Kidney (tissue), 14 donors: ENCODE measurements around the gene GATA3. TPM values are rescaled to one million over a fixed set of nuclear protein-coding genes. Genes with fewer than 3 reads are reported as not detected.

Experiments
- DNase-seq, 5 donors: peaks; one replicate each; pipeline ENCODE4 v3.0.0-alpha.2; 2013 to 2020
- FAIRE-seq: peaks from 2 replicates; lab custom pipeline; 2012; peaks lifted over from hg19 to GRCh38; lab: Jason Lieb, UNC
- H3K27ac ChIP-seq, 2 donors: one replicate each; pipeline ENCODE4 v1.7.0; 2013; ENCODE audit warnings: low read depth in 2 of 2, low read length in 2 of 2, inconsistent platforms in 1 of 2
- H3K27me3 ChIP-seq: one replicate; pipeline ENCODE4 v1.7.1; 2013; ENCODE audit warnings: low read length, inconsistent platforms; ENCODE audit not compliant: control insufficient read depth, insufficient read depth
- H3K36me3 ChIP-seq, 3 donors: one replicate each; pipeline versions ENCODE4 v1.7.0 to v1.7.1; 2013; ENCODE audit warnings: low read length in 3 of 3, control low read depth in 1 of 3, inconsistent platforms in 1 of 3; ENCODE audit not compliant: insufficient read depth in 3 of 3, control insufficient read depth in 2 of 3
- H3K4me1 ChIP-seq, 3 donors: one replicate each; pipeline versions ENCODE4 v1.7.0 to v1.7.1; 2013; ENCODE audit warnings: low read length in 3 of 3, inconsistent platforms in 1 of 3, low read depth in 1 of 3; ENCODE audit not compliant: control insufficient read depth in 2 of 3, insufficient read depth in 2 of 3
- H3K4me3 ChIP-seq, 3 donors: one replicate each; pipeline versions ENCODE4 v1.7.0 to v1.8.1; 2013; ENCODE audit warnings: low read length in 3 of 3, control low read depth in 1 of 3, inconsistent platforms in 1 of 3
- H3K9ac ChIP-seq, 3 donors: one replicate each; pipeline versions ENCODE4 v1.7.0 to v1.7.1; 2013; ENCODE audit warnings: low read length in 3 of 3, control low read depth in 1 of 3, inconsistent platforms in 1 of 3
- H3K9me3 ChIP-seq, 3 donors: one replicate each; pipeline versions ENCODE4 v1.7.0 to v1.7.1; 2013; ENCODE audit warnings: low read length in 3 of 3, control low read depth in 1 of 3, inconsistent platforms in 1 of 3; ENCODE audit not compliant: control insufficient read depth in 2 of 3, insufficient read depth in 1 of 3
- intact Hi-C: fragments of 100-400 bp; cut with DNase I; formaldehyde crosslinking; loops from one replicate; pipeline ENCODE4 v1.11.1; 2022
- polyA plus RNA-seq: library from polyadenylated mRNA; stranded (reverse); fragments of 350-450 nt; fragmentation: Illumina TruSeq; extraction: RNeasy Lipid Tissue Mini Kit (QIAGEN cat#74804); gene quantifications from one replicate; pipeline ENCODE4 v1.2.3, GENCODE V29; 2014; ENCODE audit warnings: low read depth, low replicate concordance; ENCODE audit not compliant: insufficient read depth
- total RNA-seq: library from RNA; stranded (reverse); fragmentation: NEBNext Ultra II Directional; extraction: Animal tissue kit (Norgen Biotek cat#: 25700); gene quantifications from one replicate; pipeline ENCODE4 v1.2.1, GENCODE V29; 2021
- TF ChIP-seq, protein P1 (sequence below): IDR thresholded peaks from 3 replicates; pipeline ENCODE4 v1.5.1; 2012; ENCODE audit warnings: mild to moderate bottlenecking, moderate library complexity, borderline replicate concordance; ENCODE audit not compliant: insufficient read depth; ENCODE audit errors: extremely low read depth
- donor health status: control.
- donor health status: control.
- donor health status: control.
- donor health status: control.
- donor health status: control.
- donor health status: DM: yes; HTN: yes; CAD: no.
- donor health status: Normal renal cell carcinoma (clear cell type).

GATA3 gene
- total and polyA plus RNA-seq, 2 donors from 2014 or later: 23.5 to 45.9 TPM

DNA sequence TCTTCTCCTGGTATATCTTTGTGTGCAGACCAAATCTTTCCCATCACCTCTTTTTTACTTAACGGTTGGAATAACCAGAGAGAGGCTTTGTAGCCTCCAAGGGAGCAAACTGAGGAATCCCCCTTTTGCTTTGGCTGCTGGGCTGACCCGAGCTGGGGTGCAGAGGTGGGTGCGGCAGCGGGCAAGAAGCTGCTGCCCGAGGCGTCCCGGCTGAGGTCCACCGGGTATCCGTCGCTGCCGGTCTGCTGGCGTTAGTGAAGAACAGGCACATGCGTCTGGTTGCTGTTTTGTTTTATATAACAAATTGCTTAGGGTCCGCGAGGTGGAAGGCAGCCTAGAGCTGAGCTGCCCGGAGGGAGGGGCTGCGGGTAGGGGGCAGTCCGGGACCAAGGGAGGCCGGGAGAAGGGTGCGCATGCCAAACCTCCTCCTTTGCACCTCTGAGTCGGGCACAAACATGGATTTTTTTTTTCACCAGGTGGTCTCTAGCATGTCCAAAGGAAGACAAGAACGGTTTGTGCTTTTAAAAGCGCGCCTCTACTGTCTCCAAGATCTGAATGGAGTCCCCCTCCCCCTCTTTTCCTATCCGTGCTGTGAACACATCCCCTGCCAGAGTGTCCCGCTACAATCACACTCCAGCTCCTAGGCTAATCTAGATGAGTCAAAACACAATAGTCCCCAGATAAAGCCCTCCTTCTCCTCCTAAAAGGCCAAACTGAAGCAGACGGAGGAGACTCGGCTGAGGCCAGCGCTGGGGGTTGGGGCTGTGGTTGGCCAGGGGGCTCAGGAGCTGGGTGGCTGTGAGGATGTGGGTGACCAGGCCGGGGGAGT, 6.8 kb upstream of the GATA3 start:
- H3K9ac ChIP-seq: peak overlapping the region; percentile 10 to 73 (median 64)
- intact Hi-C loops: no loop called here
- TF ChIP-seq, protein P1, sequence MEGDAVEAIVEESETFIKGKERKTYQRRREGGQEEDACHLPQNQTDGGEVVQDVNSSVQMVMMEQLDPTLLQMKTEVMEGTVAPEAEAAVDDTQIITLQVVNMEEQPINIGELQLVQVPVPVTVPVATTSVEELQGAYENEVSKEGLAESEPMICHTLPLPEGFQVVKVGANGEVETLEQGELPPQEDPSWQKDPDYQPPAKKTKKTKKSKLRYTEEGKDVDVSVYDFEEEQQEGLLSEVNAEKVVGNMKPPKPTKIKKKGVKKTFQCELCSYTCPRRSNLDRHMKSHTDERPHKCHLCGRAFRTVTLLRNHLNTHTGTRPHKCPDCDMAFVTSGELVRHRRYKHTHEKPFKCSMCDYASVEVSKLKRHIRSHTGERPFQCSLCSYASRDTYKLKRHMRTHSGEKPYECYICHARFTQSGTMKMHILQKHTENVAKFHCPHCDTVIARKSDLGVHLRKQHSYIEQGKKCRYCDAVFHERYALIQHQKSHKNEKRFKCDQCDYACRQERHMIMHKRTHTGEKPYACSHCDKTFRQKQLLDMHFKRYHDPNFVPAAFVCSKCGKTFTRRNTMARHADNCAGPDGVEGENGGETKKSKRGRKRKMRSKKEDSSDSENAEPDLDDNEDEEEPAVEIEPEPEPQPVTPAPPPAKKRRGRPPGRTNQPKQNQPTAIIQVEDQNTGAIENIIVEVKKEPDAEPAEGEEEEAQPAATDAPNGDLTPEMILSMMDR: no peak
- FAIRE-seq (no peak), DNase-seq (peak in 4 of 5 donors; percentile 39 to 52 (median 44))
- no peaks in the 10 kb centered on the region for H3K36me3 ChIP-seq
- H3K27me3 ChIP-seq: peaks cover 56% of the 10 kb centered on the region
- peak overlapping the region; percentile 76 to 78 for H3K27ac ChIP-seq
- peaks cover 0 to 19% (median 0%) of the 10 kb centered on the region in 3 donors for H3K4me1 ChIP-seq
- H3K9me3 ChIP-seq: no peaks in the 10 kb centered on the region
- H3K4me3 ChIP-seq: peak overlapping the region; percentile 53 to 59 (median 54)

DNA sequence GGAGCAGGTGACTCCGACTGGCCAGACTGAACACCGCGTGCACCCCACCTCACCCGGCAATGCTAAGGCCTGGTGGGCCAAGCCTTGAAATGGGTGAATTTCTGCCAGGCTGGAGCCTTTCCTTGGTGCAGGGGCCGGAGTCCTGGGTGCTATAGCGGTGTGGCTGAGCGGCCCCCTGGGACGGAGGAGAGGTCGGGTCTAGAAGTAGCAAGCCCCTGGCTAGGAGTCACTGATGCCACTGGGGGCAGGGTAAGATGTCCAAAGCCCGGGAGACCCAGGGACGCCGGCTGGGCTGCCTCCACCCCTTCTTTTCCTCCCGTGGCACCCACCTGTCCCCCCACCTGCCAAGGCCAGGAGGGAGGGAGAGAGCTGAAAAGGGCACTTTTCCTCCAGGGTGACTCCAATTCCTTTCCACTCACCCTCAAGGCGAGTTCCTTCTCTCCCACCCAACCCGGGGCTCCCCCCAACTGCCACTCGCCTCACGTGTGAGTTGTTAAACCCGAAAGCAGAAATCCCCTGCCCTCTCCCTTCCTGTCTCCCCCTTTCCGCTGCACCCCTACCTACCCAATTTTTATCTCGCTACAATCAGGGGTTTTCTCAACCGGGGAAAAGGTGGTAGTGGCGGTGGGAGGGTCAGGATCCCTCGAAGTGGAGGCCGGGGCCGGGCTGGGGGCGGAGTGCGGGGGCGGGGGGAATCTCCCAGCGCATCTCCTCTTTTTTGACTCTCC, 6.0 kb upstream of the GATA3 start:
- TF ChIP-seq, protein P1: no peak
- DNase-seq: peak in 4 of 5 donors; percentile 18 to 54 (median 38)
- Histone ChIP-seq H3K9ac (peak overlapping the region in 1 of 3 donors; percentile 35), H3K27ac (peak overlapping the region; percentile 76 to 78), H3K4me1 (peaks cover 0 to 19% (median 0%) of the 10 kb centered on the region in 3 donors), H3K27me3 (peaks cover 57% of the 10 kb centered on the region), H3K36me3 (no peaks in the 10 kb centered on the region), H3K4me3 (peak overlapping the region; percentile 6 to 59 (median 34)), H3K9me3 (no peaks in the 10 kb centered on the region)
- intact Hi-C loops: no loop called here
- no peak for FAIRE-seq

DNA sequence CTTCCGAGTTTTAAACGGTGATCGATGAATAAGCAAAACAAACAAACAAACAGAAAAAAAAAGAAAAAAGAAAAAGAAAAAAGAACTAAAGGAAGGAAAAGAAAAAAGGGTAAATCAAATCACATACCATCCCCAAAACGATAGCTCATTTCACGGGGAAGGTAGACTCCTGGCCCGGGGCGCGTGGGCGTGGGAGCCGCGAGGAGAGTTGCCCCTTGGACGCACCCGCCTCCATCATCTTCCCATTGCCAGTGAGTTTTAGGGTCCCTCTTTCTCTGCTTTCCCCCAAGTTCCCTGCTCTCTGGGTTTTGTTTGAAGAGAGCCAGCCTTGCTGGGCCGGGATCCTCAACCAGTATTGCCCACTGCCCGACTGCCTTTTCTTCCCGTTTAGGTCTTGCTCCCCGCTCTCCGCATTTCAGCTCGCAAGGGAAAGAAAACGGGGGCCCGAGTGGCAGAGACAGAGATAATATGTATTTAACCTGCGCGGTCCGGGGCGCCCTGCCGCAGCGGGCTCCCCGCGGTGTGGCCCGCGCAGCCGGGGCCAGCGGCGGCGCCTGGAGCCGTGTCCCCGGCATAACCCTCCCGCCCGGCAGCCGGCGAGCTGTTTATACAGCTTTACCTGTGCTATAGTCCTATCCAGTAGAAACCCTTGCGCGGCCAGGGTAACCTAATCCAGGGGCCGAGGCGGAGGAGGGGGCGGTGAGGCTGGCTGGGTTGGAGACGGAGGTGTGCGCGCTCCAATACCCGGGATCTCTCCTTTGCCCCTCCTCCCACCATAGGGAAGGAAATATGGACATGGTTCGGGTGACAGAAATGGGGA, 5.2 kb upstream of the GATA3 start:
- peak overlapping the region in 2 of 3 donors; percentile 7 to 41 for H3K9ac ChIP-seq
- H3K27ac ChIP-seq: peak overlapping the region; percentile 53 to 67
- H3K4me1 ChIP-seq: peaks cover 0 to 18% (median 0%) of the 10 kb centered on the region in 3 donors
- no peaks in the 10 kb centered on the region for H3K9me3 ChIP-seq
- no peaks in the 10 kb centered on the region for H3K36me3 ChIP-seq
- H3K27me3 ChIP-seq: peaks cover 54% of the 10 kb centered on the region
- peak overlapping the region; percentile 24 to 57 (median 36) for H3K4me3 ChIP-seq
- DNase-seq: peak; percentile 56 to 79 (median 64)
- TF ChIP-seq, protein P1: no peak
- FAIRE-seq: no peak
- intact Hi-C loops: no loop called here
